Neural crest cell (in vitro differentiated cells): ENCODE results near the gene AFDN. TPM values are rescaled to one million over a fixed set of nuclear protein-coding genes. Genes with fewer than 3 reads are reported as not detected.

Experiments
- DNase-seq: peaks from one replicate; pipeline ENCODE4 v3.0.0; 2021; ENCODE audit warnings: low read depth, mixed read lengths, low spot score
- H3K27ac Mint-ChIP-seq: one replicate; pipeline ENCODE4 v1.8.0; 2021; ENCODE audit warnings: mild to moderate bottlenecking, mixed read lengths; ENCODE audit not compliant: unreplicated experiment
- H3K27me3 Mint-ChIP-seq: 2 replicates; pipeline ENCODE4 v1.8.0; 2021; ENCODE audit warnings: low read depth, mild to moderate bottlenecking, mixed read lengths
- H3K36me3 Mint-ChIP-seq: 2 replicates; pipeline ENCODE4 v1.8.0; 2021; ENCODE audit warnings: low read depth, mild to moderate bottlenecking, mixed read lengths
- H3K4me1 Mint-ChIP-seq: 2 replicates; pipeline ENCODE4 v1.8.0; 2021; ENCODE audit warnings: mixed read lengths
- H3K4me3 Mint-ChIP-seq: one replicate; pipeline ENCODE4 v1.8.0; 2021; ENCODE audit warnings: mild to moderate bottlenecking, mixed read lengths
- H3K9me3 Mint-ChIP-seq: 2 replicates; pipeline ENCODE4 v1.8.0; 2021; ENCODE audit warnings: mixed read lengths
- total RNA-seq: library from RNA; stranded (reverse); gene quantifications from 2 replicates; pipeline ENCODE4 v1.2.1, GENCODE V29; 2021
- TF ChIP-seq, protein P1 (sequence below): fragments of 200-600 bp; sonication (generic); conservative IDR thresholded peaks from 2 replicates; pipeline ENCODE4 v1.5.0; 2021; ENCODE audit warnings: antibody characterized with exemption, mild to moderate bottlenecking

Gene AFDN
- total RNA-seq, 1 donor from 2014 or later: 143 TPM

DNA sequence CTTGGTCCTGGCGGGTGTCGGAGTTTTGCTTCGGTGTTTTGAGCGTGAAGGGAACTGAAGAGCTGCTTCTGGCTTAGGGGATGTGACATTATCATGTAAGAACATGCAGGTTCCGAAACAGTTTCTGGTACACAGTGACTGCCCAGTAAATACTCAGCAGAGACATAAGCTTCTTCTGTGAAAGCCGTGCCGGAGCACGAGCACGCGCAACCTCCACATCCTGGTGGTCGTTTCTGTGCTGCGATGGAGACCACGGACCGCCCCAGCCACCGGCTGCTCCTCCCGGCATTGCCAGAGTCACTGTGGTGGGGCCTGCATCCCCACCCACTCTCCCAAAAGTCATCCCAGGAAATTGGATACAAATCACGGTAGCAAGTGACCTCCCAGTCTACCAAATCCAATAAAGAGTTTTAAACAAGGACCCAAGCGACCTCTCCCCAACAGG, 189.5 kb downstream of the AFDN start:
- Mint-ChIP-seq H3K4me3 (no peak overlapping the region), H3K36me3 (peaks cover 12% of the 10 kb centered on the region), H3K4me1 (no peaks in the 10 kb centered on the region), H3K27ac (no peak overlapping the region), H3K9me3 (peaks cover 7% of the 10 kb centered on the region), H3K27me3 (peaks cover 3% of the 10 kb centered on the region)
- TF ChIP-seq, protein P1, sequence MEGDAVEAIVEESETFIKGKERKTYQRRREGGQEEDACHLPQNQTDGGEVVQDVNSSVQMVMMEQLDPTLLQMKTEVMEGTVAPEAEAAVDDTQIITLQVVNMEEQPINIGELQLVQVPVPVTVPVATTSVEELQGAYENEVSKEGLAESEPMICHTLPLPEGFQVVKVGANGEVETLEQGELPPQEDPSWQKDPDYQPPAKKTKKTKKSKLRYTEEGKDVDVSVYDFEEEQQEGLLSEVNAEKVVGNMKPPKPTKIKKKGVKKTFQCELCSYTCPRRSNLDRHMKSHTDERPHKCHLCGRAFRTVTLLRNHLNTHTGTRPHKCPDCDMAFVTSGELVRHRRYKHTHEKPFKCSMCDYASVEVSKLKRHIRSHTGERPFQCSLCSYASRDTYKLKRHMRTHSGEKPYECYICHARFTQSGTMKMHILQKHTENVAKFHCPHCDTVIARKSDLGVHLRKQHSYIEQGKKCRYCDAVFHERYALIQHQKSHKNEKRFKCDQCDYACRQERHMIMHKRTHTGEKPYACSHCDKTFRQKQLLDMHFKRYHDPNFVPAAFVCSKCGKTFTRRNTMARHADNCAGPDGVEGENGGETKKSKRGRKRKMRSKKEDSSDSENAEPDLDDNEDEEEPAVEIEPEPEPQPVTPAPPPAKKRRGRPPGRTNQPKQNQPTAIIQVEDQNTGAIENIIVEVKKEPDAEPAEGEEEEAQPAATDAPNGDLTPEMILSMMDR: no peak
- no peak for DNase-seq

GRCh38 chr6:168016721-168017525, 190.2 kb downstream of the AFDN start:
- Mint-ChIP-seq H3K36me3 (peaks cover 8% of the 10 kb centered on the region), H3K27me3 (peaks cover 3% of the 10 kb centered on the region), H3K4me3 (no peak overlapping the region), H3K4me1 (no peaks in the 10 kb centered on the region), H3K27ac (no peak overlapping the region), H3K9me3 (peaks cover 3% of the 10 kb centered on the region)
- TF ChIP-seq, protein P1: no peak
- DNase-seq: no peak

- Mint-ChIP-seq H3K4me3 (no peak overlapping the region), H3K27ac (no peak overlapping the region), H3K36me3 (peaks cover 4% of the 10 kb centered on the region), H3K27me3 (peaks cover 3% of the 10 kb centered on the region), H3K9me3 (peaks cover 3% of the 10 kb centered on the region), H3K4me1 (no peaks in the 10 kb centered on the region)
- no peak for DNase-seq
- TF ChIP-seq, protein P1: no peak
These were observed 190.9 kb downstream of the AFDN start for GRCh38 chr6:168017629-168018028.

- peaks cover 4% of the 10 kb centered on the region for H3K36me3 Mint-ChIP-seq
- TF ChIP-seq, protein P1: no peak
- no peak overlapping the region for H3K27ac Mint-ChIP-seq
- H3K4me3 Mint-ChIP-seq: no peak overlapping the region
- peaks cover 3% of the 10 kb centered on the region for H3K9me3 Mint-ChIP-seq
- H3K4me1 Mint-ChIP-seq: no peaks in the 10 kb centered on the region
- H3K27me3 Mint-ChIP-seq: peaks cover 3% of the 10 kb centered on the region
- no peak for DNase-seq
These were observed 192.0 kb downstream of the AFDN start for GRCh38 chr6:168018664-168019063.

- H3K9me3 Mint-ChIP-seq: peaks cover 3% of the 10 kb centered on the region
- TF ChIP-seq, protein P1: no peak
- H3K4me3 Mint-ChIP-seq: no peak overlapping the region
- H3K36me3 Mint-ChIP-seq: peaks cover 4% of the 10 kb centered on the region
- H3K4me1 Mint-ChIP-seq: no peaks in the 10 kb centered on the region
- peaks cover 3% of the 10 kb centered on the region for H3K27me3 Mint-ChIP-seq
- DNase-seq: no peak
- H3K27ac Mint-ChIP-seq: no peak overlapping the region
These were observed 193.5 kb downstream of the AFDN start for GRCh38 chr6:168020242-168020641.
